Left ventricle myocardium superior (tissue), 1 donor: Measurements from ENCODE around the gene MXRA8. TPM values are rescaled to one million over a fixed set of nuclear protein-coding genes. Genes with fewer than 3 reads are reported as not detected.
"Not testable (repeated sequence)": the region's sequence is repeated elsewhere in the genome, so short reads cannot be mapped to it uniquely, and the experiment has no call there.

Source experiments
- ATAC-seq: fragments of 200-7000 bp; cut with Tn5 transposase; one replicate; pipeline ENCODE4 v1.9.1; 2020; ENCODE audit warnings: mild to moderate bottlenecking, moderate library complexity
- DNase-seq: peaks from one replicate; pipeline ENCODE4 v3.0.0-alpha.2; 2020
- intact Hi-C: fragments of 100-400 bp; cut with micrococcal nuclease; formaldehyde crosslinking; loops from one replicate; pipeline ENCODE4 v1.11.0; 2022
- long read RNA-seq: library from polyadenylated mRNA; unstranded; transcript quantifications from one replicate; pipeline ENCODE4 v2.0.0, GENCODE V29; 2021
- total RNA-seq: library from RNA; stranded (reverse); fragmentation: NEBNext Ultra II Directional; extraction: Animal tissue kit (Norgen Biotek cat#: 25700); gene quantifications from one replicate; pipeline ENCODE4 v1.2.1, GENCODE V29; 2021
- donor health status: DM: no; HTN: yes; CAD: no; lungs with severe emphysema.

MXRA8 gene, protein sequence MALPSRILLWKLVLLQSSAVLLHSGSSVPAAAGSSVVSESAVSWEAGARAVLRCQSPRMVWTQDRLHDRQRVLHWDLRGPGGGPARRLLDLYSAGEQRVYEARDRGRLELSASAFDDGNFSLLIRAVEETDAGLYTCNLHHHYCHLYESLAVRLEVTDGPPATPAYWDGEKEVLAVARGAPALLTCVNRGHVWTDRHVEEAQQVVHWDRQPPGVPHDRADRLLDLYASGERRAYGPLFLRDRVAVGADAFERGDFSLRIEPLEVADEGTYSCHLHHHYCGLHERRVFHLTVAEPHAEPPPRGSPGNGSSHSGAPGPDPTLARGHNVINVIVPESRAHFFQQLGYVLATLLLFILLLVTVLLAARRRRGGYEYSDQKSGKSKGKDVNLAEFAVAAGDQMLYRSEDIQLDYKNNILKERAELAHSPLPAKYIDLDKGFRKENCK
- 16.8 TPM for total RNA-seq
- long read RNA-seq, partial matches to known transcripts, result 1 of 11 reads
- long read RNA-seq, other reads (novel, unspliced or antisense), result 10 of 11 reads

DNA sequence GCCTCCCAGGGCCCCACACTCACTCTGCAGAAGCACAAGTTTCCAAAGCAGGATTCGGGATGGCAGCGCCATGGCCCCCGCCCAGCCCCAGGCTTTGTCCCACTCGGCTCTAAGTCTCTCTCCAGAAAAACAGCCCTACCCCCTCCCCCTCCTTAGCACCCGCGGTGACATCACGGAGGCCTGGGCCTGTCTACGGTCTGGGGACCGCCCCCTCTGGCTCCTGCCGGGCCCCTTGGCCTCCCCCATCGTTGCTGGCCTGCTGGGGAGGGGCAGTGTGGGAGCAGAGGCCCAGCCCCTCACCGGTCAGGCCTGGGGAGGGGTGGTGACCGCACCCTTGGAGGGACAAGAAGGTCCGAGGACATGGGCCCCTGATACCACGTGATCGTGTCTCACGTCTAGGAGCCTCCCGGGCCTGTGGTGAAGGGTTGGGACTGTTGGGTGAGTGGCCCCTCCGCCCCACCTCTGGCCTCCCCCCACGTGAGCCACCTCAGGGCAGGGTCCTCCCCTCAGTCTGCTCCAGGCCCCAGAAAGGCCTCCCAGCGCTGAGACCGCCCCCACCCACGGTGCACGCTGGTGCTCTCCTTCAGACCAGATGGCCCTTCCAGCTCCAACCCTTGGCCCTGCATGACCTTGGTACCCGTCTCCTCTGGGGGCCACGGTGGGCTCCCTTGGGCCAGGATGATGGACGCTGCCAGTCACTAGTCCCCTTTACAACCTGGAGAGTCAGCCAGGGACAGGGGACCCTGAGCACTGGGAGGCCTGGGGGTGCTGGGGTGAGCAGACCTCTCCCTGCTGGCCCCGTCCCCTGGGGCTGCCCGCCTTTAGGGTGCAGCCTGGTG, at the start of gene MXRA8:
TSS of gene MXRA8 (minus strand) at position 123 of the 839 bp plus-strand sequence. CDS start at position 72, 51 bp downstream.
- peak; percentile 87 for DNase-seq
- intact Hi-C loops, result no loop called here

DNA sequence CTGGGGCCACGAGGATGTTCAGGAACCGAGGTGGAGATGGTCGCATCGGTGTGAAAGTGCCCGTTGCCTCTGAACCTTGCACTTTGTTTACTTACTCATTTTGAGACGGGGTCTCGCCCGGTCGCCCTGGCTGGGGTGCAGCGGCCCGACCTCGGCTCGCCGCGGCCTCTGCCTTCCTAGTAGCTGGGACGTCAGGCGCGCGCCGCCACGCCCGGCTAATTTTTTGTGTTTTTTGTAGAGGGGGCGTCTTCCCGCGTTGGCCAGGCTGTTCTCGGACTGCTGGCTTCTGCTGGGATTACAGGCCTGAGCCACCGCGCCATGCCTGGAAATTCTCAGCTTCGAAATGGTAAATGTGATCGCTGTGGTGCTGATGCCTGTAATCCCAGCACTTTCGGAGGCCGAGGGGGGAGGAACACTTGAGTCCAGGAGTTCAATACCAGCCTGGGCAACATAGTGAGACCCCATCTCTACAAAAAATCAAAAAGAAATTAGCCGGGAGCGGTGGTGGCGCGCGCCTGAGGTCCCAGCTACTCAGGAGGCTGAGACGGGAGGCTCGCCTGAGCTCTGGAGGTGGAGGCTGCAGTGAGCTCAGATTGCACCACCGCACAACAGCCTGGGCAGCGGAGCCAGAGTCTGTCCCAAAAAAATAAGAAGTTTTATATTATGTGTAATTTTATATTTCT, 49.4 kb upstream of the MXRA8 start:
- DNase-seq (peak; percentile 24), ATAC-seq (no peak)
- intact Hi-C loops, result no loop called here

More for the DNA sequence above, at the start of gene MXRA8:
- peak; percentile 74 for ATAC-seq

DNA sequence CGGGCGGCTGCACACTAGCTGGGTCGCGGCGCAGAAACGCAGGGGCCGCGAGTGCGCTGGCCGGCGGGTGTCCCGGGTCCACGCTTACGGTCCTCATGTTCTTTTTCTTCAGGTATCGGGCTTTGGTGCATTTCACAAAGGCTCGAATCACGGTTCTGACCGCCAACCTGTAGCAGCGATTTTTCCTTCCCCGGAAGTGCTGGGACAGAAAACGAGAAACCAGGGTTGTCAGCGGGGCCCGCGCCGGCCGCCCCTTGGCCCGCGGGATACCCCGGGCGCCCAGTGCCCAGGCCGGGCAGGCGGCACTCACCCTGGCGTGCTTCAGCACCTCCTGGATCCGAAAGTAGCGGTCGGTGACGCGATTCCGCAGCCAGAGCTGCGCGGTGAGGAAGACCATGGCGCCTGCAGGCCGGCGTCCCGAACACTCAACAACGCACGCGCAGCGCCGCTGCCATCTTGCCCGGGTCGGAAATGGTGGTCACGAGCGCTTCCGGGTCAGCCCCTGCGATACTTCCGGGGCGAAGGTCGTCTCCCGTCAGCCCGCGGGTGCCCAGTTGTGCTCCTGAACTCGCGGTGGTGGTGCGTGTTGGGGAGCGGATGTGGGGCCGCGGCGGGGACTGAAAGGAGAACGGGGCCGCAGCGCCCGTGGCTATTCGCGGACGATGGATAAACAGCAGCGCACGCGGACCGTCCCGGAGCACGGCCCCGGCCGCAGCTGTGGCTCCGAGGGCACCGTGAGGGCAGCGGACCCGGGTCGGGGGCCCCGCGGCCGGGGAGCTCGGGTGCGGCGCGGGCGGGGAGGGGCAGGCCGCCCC, 48.7 kb upstream of the MXRA8 start, which contains the start of gene MRPL20:
TSS of gene MRPL20 (minus strand) at position 473 of the 815 bp plus-strand sequence. CDS start at position 397, 76 bp downstream.
- peak; percentile 97 for DNase-seq
- intact Hi-C loops, result no loop called here
- ATAC-seq, result peak; percentile 97

DNA sequence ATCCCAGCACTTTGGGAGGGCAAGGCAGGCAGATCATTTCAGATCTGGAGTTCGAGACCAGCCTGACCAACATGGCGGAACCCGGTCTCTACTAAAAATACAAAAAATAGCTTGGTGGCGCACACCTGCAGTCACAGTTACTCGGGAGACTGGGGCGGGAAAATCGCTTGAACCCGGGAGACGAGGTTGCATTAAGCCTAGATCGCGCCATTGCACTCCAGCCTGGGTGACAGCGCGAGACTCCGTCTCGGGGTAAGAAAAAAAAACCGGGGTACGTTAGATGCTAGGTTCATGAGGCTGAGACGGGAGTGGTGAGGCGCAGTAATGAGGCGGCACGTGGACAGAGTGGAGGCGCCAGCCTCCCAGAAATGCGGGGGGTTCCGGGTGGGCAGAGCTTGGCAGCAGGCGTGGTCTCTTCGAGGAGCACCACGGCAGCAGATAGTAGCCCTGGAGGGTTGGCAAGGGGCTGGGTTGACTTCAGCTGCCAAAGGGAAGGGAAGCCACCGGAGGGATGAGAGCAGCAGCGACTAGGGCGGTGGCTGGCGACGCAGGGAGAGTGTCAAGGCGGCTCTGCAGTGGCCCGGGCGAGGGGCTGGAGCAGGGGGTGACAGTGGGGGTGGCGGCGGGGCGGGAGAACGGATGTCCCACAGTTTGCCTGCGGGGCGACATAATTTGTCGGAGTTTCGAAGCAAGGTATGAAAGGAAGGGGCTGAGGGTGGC, 47.9 kb upstream of the MXRA8 start:
- ATAC-seq (peak; percentile 1), DNase-seq (peak; percentile 31)
- intact Hi-C loops, result no loop called here

DNA sequence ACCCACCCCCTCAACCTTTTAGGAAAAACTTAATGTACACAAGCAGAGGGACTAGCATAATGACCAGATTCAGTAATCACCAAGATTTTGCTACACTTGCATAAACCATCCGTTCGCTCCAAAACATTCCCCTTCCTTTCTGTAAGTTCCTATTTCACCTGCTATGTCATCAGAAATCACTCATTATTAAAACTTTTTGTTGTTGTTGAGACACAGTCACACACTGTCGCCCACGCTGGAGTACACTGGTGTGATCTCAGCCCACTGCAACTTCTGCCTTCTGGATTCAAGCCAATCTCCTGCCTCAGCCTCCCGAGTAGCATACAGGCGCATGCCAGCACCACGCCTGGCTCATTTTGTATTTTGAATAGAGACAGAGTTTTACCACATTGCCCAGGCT, 45.3 kb upstream of the MXRA8 start:
- ATAC-seq, result no peak
- no peak for DNase-seq
- intact Hi-C loops, result no loop called here

DNA sequence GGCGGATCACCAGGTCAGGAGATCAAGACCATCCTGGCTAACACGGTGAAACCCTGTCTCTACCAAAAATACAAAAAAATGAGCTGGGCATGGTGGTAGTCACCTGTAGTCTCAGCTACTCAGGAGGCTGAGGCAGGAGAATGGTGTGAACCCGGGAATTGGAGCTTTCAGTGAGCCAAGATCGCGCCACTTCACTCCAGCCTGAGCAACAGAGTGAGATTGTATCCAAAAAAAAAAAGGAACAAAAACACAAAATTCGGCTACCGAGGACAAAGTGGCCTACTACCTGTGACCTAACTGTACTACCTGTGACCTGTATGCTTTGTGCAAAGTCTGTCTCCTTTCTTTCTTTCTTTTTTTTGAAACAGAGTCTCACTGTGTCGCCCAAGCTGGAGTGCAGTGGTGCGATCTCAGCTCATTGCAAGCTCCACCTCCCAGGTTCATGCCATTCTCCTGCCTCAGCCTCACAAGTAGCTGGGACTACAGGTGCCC, 44.6 kb upstream of the MXRA8 start:
- intact Hi-C loops, ATAC-seq, DNase-seq: not testable (repeated sequence)

- intact Hi-C loops, result no loop called here
- DNase-seq (no peak), ATAC-seq (no peak)
Observed at GRCh38 chr1:1402072-1402900, 43.9 kb upstream of the MXRA8 start.

GRCh38 chr1:1401457-1402010, 43.2 kb upstream of the MXRA8 start:
- intact Hi-C loops, result no loop called here
- no peak for DNase-seq
- ATAC-seq, result no peak

DNA sequence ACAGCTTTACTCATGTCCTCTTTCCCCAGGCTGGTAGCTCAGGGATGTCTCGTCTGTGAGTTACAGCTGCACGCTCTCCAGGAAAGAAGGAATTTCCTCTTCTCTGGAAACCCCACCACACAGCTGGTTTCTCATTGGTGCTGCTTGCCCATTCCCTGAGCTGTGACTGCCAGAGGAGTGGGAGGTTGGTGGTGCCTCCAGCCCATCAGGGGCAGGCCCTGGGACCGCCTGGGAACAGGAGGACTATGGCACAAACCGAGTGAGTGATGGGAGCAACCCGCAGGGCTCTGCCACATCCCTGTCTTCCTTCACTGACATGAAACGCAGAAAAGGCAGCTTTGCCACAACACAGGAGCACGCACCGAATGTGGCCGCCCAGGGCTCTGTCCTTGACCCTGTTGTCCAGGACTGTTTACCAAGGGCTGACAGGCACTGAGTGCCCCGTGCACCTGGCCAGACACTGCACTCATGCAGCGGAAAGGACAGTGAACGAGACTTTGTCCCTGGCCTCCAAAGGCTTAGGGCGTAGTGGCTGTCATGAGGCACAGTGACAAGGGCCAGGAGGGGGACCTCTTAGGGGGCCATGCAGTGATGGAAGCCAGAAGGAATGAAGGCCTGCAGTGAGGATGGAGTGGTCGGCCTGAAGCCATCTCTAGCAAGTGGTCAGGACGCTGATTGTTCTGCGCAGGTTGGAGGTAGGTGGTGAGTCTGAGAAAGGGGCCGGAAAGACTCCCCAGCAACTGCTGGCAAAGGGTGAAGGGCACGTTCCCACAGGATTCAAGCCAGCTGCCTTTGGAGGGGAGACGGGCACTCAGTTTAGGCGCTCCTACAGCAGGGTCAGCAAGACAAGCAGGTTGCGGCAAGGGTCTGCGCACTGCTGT, 42.5 kb upstream of the MXRA8 start:
- ATAC-seq, result no peak
- DNase-seq, result no peak
- intact Hi-C loops, result no loop called here

DNA sequence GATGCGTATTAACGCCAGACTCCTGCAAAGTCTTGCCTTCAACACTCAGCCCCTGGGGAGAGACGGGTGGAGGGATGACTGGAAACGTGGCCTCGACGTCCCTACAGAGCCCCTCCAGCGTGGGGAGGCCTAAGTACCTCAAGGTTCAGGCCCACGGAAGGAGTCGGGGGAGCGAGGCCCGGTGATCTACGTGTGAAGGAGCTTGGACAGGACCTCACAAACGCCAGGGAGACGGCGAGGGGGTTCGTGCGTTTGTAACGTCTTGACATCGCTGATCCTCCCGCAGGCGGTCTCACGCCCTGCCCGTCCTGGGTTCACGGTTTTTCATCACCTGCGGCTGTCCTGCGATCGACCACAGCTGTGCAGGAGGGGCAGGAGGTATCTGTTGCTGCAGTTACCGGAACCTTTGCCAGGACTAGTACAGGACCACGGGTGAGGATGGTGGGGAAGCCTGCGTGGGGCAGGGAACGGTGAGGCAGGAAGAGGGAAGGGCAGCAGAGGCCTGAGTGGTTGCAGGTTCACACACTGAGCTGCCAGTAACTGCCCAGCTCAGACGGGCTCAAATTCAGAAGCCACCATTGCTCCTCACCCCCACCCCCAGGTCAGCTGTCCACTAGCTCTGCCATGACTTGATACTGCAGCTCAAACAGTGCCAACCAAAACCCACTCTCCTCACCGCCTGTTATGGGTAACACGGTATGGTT, 41.7 kb upstream of the MXRA8 start:
- DNase-seq (no peak), ATAC-seq (no peak)
- intact Hi-C loops, result no loop called here

- ATAC-seq (peak; percentile 96), DNase-seq (peak; percentile 100)
- intact Hi-C loops, result no loop called here
Observed at GRCh38 chr1:1399187-1399871, 41.0 kb upstream of the MXRA8 start, which contains the start of gene CCNL2. CCNL2 (minus strand) TSS chr1:1399335; CDS start chr1:1399306, 29 bp downstream.

DNA sequence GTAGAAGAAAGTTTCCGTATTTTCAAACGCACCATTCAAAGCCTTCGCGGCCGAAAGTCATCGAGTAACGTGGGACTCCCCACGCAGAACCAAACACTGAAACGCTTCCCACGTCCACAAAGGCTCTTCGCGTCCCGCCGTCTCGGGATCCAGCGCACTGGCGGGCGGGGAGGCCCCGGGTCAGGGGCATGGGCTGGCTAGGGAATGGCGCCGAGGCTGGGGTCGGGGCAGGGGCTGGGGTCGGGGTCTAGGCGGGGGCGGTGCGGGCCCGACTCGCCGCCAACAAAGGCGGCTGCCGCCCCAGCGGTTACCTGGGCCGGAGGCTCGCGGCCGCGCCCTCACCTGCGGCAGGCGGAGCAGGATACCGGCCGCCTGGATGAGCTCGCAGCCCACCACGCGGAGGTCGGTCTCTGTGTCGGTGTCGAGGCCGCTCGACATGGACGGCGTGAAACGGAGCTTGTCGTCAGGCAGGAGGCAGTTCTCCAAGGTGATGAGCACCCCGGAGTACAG, 40.4 kb upstream of the MXRA8 start:
- peak; percentile 1 for ATAC-seq
- intact Hi-C loops, result no loop called here
- no peak for DNase-seq

- intact Hi-C loops, result no loop called here
- ATAC-seq, result no peak
- no peak for DNase-seq
Observed at GRCh38 chr1:1397839-1398523, 39.6 kb upstream of the MXRA8 start.

DNA sequence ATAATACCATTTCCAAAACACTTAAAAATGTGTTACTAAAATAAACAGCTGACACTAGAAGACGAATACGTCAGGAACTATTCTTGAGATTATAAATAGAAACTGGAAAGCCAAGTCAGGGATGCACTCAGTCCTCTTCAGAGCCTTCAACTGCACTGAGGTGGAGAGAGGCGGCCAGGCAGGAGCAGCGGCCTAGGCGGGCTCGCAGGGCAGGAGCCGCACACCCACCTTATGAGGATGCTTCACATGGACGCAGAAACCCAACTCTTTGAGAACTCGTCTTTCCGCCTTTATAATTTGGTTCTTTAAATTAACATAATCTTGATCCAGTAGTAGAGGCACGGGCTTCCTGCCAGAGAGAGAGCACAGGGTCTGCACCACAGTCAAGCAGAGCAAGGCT, 36.8 kb upstream of the MXRA8 start:
- intact Hi-C loops, result no loop called here
- DNase-seq, result no peak
- peak; percentile 9 for ATAC-seq
